IMR-90 (cell line): ENCODE measurements around the gene PLXNA4.

ENCODE experiments used
- MXI1 ChIP-seq: IDR thresholded peaks from 2 replicates; pipeline ENCODE4 v1.6.1; 2012; ENCODE audit warnings: low read depth, mild to moderate bottlenecking, low read length, moderate library complexity, borderline replicate concordance
- POLR2A ChIP-seq: IDR thresholded peaks from 2 replicates; pipeline ENCODE4 v1.6.1; 2012; ENCODE audit warnings: mild to moderate bottlenecking, low read depth, low read length
- TF ChIP-seq, protein P1 (sequence below): conservative IDR thresholded peaks from 2 replicates; pipeline ENCODE4 v1.5.1; 2012; ENCODE audit warnings: mild to moderate bottlenecking, low read depth, low read length, improper control_type of control experiment

DNA sequence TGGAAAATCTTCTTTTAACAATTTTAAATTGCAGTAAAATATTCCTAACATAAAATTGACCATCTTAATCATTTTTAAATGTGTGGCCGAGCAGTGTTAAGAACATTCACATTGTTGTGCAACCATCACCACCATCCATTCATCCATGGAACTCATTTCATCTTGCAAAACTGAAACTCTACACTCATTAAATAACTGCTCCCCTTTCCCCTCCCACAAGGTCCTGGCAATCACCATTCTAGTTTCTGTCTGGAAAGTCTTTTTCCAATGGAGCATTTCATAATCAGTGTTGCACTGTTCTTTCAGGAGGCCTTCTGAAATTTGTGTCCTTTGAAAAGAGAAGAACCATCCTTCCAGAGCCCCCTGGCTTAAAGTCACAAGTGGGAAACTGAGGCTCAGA, 233.1 kb downstream of the PLXNA4 start:
- TF ChIP-seq, protein P1, sequence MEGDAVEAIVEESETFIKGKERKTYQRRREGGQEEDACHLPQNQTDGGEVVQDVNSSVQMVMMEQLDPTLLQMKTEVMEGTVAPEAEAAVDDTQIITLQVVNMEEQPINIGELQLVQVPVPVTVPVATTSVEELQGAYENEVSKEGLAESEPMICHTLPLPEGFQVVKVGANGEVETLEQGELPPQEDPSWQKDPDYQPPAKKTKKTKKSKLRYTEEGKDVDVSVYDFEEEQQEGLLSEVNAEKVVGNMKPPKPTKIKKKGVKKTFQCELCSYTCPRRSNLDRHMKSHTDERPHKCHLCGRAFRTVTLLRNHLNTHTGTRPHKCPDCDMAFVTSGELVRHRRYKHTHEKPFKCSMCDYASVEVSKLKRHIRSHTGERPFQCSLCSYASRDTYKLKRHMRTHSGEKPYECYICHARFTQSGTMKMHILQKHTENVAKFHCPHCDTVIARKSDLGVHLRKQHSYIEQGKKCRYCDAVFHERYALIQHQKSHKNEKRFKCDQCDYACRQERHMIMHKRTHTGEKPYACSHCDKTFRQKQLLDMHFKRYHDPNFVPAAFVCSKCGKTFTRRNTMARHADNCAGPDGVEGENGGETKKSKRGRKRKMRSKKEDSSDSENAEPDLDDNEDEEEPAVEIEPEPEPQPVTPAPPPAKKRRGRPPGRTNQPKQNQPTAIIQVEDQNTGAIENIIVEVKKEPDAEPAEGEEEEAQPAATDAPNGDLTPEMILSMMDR = no peak
- no peak for TF ChIP-seq MXI1
- no peak for TF ChIP-seq POLR2A
